GM18508 (cell line): ENCODE measurements around the gene MBD5.

Experiments
- ATAC-seq: cut with Tn5 transposase; IDR thresholded peaks from one replicate; pipeline ENCODE4 v1.9.1; 2021; ENCODE audit warnings: moderate number of reproducible peaks; ENCODE audit not compliant: insufficient read depth, unreplicated experiment

MBD5 gene

DNA sequence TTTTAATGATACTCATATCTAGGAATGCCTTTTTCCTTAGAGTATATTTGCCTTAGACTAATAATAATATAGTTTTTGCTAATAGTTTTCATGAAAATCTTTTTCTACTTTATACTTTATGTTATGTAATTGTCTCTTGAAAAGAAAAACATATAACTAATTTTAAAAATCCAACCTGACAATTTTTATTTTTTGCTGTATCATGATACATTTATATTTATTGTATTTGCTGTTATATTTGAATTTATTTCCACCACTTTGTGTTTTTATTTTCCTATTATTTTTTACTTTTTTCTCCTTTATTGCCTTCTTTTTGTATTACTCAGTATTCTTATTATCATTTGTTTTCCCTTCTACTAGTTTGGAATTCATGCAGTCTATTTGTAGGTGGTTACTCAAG is 85.4 kb downstream of the MBD5 start:
- no peak for ATAC-seq

DNA sequence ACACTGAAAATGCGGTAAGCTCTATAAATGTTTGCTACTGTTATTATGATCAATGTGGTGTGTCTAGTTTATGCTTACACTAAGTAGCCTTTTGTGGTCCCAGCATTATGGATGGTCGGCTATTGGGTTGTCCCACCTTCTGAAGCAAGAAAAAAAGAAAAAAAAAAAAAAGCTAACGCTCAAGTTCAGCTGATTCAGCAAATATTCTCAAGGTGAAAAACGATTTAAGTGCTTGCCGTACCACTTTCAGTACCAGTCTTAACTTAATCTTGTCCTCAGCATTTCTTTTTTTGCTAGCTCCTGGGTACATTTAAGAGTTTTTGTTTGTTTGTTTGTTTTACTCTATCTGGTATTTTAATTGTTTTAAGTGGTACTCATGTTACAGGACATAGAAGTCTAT is 87.5 kb downstream of the MBD5 start:
- ATAC-seq: no peak

GRCh38 chr2:148110184-148110583 is 89.3 kb downstream of the MBD5 start:
- ATAC-seq: no peak

DNA sequence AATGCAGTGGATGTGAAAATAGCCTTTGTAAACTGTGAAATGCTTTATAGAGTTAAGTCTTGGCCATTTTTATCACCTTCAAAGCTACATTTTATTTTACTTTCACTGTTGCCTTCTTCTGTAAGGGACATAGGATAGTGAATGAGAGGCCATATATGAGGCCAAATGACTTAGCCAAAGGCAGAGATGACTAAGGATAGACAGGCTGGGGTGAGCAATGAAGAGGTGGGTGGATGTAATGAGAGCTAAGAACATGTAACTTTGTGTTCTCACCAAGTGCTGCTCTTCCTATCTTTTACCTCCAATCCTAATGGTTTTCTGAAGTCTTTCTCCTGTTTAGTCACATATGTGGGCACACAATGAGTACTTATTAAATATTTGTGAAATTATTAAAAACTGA is 101.9 kb downstream of the MBD5 start:
- ATAC-seq: no peak

DNA sequence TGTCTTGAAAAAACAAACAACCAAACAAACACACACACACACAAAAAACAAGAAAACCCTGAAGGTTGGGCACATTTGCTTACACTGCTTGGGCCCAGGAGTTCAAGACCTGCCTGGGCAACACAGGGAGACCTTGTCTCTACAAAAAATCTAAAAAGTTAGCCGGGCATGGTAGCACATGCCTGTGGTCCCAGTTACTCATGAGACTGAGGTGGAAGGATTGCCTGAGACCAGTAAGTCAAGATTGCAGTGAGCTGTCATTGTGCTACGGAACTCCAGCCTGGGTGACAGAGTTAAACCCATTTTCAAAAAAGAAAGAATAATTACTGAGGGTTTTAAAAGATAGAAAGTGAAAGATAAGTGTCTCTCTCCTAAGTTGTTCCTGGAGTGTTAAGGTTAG is 103.4 kb downstream of the MBD5 start:
- no peak for ATAC-seq

DNA sequence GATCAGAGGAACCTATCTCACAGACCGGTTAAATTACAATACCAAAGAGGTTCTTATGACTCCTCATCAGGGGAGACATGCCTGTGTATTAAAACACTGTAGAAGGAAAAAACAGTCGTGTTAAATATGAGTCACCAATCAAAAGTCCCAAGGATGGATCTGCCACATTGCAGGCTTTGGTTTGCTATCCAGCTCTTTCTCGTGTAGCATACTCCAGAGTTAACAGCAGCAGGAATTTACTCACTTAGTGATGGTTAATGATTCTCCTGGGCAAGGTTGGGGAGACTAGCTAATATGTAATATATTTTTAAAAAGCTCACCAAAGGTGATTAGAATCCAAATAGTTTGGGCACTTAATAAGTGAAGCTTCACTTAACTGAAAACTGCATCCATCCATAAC is 109.7 kb downstream of the MBD5 start:
- no peak for ATAC-seq

DNA sequence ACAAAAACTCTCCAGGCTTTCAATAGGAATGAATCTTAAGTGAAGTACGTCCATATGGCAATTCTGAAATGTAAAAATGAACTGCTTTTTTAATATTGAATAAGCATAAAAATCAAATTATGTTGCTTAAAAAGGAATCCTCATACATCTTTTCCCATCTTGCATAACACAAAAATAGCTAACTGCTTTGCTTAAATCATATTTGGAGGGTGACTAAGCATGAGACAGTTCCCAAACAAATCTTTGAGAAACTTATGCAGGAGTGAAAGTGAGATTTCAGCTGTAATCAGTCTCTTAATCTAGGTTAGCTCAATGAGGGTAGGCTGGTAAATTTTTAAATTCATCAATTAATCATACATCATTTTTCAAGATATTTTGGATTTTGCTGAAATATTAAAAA is 111.5 kb downstream of the MBD5 start:
- no peak for ATAC-seq

- no peak for ATAC-seq
Measured at GRCh38 chr2:148135705-148136104, 114.8 kb downstream of the MBD5 start.

DNA sequence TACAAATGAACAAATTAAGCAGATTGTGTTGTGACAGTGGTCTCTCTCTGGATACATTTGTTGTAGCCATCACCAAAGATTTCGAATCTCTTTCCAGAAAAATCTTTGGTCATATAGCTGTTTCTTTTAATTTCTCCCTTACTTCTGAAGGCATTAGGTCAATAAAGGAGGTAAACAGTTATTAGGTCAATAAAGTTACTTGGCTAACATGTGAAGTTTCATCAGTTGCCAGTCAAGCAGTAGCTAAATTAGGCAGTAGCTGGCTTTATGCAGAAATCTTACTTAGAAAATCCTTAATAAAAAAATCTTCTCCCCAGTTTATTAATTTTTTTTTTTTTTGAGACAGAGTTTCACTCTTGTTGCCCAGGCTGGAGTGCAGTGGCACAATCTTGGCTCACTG is 115.5 kb downstream of the MBD5 start:
- no peak for ATAC-seq

DNA sequence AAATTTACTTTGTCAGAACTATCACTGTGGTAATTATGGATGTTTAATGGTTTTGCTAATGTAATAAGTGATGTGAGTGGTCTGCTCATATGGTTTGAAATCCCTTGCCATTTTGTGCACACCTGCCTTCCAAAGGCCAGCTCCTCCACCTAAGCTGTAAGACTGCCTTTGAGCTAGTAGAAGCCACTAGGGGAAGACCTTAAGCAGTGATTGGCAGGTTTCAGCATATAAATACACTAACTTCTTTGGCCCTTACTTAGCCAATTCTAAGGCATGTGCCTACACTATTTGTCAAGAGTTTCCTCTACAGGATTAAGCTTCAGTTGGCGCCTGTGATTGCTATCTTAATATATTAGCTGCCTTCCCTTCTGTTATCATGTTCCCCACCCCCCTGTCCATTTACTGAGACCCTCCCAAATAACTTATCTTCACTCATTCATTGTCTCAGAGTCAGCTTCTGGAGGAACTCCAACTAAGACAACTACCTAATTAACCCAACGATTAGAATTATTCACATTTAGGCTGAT is 141.1 kb downstream of the MBD5 start:
- no peak for ATAC-seq

DNA sequence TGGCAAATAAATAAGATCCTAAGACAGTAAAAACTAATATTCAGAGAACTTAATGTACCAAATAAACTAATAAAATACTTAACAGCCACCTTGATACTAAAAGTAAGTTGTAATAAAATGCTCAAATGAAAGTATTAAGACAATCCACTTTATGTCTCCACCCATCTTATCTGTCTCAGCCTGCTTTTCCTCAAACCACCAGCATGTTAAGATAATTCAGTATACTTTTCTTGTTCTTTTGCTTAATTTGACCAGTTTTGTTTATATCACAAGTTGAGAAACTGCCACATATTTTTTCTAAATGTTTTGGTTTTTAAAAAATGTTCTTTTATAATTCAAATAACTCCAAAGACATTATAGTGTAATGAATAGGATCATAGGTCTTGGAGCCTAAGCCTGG is 142.0 kb downstream of the MBD5 start:
- no peak for ATAC-seq

DNA sequence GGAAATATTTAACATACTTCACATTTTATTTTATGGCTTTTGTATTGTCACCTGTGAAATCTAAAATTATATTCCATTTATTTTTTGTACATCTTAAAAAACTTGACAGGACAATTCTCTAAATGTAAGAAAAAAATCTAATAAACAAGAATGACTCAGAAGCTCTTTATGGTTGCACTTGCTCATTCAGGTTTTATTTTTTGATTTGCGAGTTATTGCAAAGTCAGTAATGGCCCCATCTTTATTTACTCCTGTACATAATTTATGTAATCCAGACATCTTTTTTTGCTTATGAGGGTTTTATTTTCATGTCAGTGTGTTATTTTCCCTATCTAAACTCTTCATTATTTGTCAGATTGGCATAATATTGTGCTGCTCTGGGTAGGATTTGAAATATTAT is 145.1 kb downstream of the MBD5 start:
- no peak for ATAC-seq

DNA sequence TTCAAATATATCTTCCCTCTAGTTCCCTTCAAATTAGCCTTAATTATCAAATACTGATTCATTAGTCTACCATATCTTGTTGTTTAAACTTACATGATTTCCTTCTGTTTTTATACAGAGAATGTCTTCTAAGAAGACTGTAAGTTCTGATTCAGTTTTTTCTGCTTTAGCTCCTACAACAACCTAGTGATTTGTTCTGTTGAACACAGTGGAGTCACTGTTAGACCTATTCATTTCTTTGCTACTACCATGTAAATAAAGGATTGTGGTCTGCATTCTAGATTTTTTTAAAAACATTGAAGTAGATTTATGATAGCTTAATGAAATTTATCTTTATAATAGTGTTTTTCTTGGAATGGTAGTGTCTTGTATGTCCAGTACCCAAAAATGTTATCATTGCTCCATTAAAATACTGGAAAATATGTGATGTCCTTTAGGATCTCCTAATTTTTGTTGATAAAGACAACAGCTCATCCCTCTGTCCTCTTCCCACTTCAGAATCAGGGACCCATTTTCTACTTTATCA is 146.4 kb downstream of the MBD5 start:
- no peak for ATAC-seq

DNA sequence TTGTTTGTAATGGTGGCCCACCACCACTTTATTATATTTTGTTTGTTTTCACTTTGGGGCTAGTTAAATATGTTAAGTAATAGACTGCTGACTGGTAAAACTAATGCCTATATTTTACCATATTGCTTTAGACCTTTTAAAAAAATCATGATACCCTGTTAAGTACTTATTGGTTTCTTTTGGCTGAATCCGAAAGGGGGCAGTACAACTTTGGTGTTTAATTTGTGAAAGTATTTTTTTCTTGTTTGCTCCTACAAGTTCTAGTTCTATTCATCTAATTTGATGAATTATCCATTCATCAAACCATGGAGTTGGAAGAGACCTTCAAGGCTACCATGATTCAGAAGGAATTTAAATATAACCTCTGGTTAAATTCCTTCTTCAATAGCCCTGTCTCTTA is 147.0 kb downstream of the MBD5 start:
- no peak for ATAC-seq

- ATAC-seq: no peak
Measured at GRCh38 chr2:148172131-148172753, 151.4 kb downstream of the MBD5 start.

DNA sequence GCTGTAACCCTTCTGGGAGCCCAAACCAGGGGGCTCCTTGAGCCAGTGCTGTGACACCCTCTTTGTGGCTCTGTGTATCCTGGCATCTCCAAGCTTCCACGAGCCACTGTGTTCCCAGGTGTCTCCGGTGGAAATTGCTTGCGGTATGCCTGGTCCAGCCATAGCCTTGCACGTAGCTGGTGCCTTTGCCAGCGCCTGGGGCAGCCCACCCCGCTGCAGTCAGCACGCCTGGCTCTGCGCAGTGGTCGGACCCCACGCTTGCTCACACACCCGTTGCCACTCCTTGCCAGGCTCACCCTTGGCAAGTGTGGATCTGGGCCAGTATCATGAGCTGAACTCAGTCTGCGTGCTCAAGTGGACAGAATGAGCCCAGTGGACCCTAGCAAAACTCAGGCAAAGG is 152.3 kb downstream of the MBD5 start:
- ATAC-seq: no peak

GRCh38 chr2:148177559-148177958 is 156.7 kb downstream of the MBD5 start:
- no peak for ATAC-seq

- no peak for ATAC-seq
Measured at GRCh38 chr2:148179724-148180123, 158.8 kb downstream of the MBD5 start.

DNA sequence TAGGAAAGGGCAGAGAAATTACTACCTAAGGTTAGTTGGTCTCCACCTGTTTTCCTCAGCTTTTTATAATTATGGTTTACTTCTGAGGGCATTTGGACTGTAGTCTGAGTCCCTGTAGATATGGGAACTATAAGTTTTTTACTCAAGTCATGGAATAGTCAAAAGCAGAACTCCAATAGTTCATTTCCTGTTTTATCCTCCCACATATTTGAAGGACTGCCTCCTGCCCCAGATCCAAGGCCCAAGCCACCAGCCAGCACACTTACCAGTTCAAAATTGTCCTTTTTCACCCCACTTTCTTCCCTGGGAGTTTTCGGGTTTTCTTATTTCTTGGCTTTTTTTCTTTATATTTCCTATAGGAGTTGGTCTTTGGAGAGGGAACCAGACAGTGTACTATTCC is 164.1 kb downstream of the MBD5 start:
- ATAC-seq: no peak

GRCh38 chr2:148194882-148195281 is 174.0 kb downstream of the MBD5 start:
- ATAC-seq: no peak

DNA sequence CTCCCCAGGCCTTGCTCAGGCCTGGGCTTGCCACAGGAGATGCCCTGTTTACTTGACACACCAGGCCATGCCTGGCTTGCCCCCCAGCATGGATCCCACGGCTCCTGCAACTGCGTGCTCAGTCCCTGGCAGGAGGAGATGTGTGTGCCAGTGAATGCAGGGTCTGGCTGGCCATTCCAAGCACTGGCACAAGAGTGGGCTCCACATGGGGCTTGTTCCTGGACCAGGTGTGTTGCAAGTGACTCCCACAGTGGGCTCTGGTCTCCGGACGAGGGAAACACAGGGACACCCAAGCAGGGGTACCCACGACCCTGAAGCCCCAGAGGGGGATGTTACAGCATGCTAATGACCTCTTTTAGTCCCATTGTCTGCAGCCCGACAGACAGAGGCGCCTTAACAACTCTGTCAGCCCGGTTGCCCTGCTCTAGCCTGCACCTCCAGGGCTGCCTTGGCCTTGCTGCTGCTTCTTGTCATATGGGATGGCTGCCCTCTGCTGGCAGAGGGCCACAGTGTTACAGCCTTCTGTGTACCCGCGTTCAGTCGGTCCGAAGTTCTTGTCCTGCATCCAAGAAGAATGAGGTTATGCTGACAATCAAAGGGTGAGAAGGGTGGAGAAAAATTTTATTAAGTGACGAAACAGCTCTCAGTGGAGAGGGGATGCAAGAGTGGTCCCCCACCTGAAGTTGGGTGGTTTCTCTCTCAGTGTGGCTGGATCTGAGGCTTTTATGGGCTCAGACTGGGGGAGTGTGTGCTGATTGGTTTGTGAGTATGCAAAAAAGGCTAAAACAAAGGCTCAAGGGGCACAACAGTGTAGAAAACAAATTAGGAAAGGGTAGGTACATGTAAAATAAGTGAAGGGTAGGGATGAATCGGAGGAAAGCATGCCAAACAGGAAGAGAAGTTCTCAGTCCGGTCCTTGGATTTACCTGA is 180.4 kb downstream of the MBD5 start:
- no peak for ATAC-seq
